Measurements from ENCODE around the gene PNPLA3.

PNPLA3 gene

DNA sequence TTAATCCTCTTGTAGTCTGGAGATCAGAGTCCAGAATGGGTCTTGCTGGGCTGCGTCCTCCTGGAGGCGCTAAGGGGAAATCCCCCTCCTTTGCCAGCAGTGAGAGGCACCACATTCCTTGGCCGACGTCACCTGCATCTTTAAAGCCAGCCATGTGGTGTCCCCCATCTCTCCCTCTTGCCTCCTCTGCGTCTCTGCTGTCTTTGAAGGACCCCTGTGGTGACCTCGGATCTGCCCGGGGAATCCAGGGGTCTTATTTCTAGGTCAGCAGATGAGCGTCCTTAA lies 73.3 kb downstream of the PNPLA3 start:
- H3K4me1 ChIP-seq (ENCODE audit: insufficient read depth, low read length, poor library complexity, severe bottlenecking), result no peaks in the 10 kb centered on the region

More for the DNA sequence above, 73.3 kb downstream of the PNPLA3 start:
- Histone ChIP-seq H3K4me2 (ENCODE audit: low read depth, low read length, poor library complexity, severe bottlenecking) (no peak overlapping the region), H3K9me2 (replicated peaks; ENCODE audit: low read depth, low read length) (no peaks in the 10 kb centered on the region), H3K4me3 (ENCODE audit: low read length, poor library complexity, severe bottlenecking) (no peak overlapping the region), H3K9me3 (ENCODE audit: insufficient read depth, low read depth, low read length) (no peaks in the 10 kb centered on the region), H4K20me1 (ENCODE audit: insufficient read depth, low read length, poor library complexity, severe bottlenecking) (no peaks in the 10 kb centered on the region), H3K27me3 (ENCODE audit: insufficient read depth, low read length, poor library complexity, severe bottlenecking) (no peaks in the 10 kb centered on the region), H2AFZ (ENCODE audit: low read length) (no peak overlapping the region), H3K9ac (ENCODE audit: low read depth, low read length, poor library complexity, severe bottlenecking) (no peak overlapping the region), H3K79me2 (ENCODE audit: insufficient read depth, low read length) (no peaks in the 10 kb centered on the region), H3K36me3 (ENCODE audit: insufficient read depth, low read length) (peaks cover 65% of the 10 kb centered on the region; the same call in 1 of the 2 replicates), H3F3A (ENCODE audit: low read depth) (no peaks in the 10 kb centered on the region)
- TF ChIP-seq EZH2phosphoT487 (IDR thresholded peaks at IDR 0.05; ENCODE audit: borderline replicate concordance), result no peak
- TF ChIP-seq, protein P1, sequence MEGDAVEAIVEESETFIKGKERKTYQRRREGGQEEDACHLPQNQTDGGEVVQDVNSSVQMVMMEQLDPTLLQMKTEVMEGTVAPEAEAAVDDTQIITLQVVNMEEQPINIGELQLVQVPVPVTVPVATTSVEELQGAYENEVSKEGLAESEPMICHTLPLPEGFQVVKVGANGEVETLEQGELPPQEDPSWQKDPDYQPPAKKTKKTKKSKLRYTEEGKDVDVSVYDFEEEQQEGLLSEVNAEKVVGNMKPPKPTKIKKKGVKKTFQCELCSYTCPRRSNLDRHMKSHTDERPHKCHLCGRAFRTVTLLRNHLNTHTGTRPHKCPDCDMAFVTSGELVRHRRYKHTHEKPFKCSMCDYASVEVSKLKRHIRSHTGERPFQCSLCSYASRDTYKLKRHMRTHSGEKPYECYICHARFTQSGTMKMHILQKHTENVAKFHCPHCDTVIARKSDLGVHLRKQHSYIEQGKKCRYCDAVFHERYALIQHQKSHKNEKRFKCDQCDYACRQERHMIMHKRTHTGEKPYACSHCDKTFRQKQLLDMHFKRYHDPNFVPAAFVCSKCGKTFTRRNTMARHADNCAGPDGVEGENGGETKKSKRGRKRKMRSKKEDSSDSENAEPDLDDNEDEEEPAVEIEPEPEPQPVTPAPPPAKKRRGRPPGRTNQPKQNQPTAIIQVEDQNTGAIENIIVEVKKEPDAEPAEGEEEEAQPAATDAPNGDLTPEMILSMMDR (conservative IDR thresholded peaks at IDR 0.05; ENCODE audit: low read length), result no peak

Measured in Loucy (cell line).